NOMO-1 treated with DMSO at 0.1 percent for 48 hours (cell line): Measurements from ENCODE around the gene CADM4.
"Not testable (repeated sequence)": the region's sequence is repeated elsewhere in the genome, so short reads cannot be mapped to it uniquely, and the experiment has no call there.

Experiments used
- DNase-seq: peaks from one replicate; lab custom pipeline; 2025; ENCODE audit not compliant: unreplicated experiment; lab: John Stamatoyannopoulos, UW

Gene CADM4, protein sequence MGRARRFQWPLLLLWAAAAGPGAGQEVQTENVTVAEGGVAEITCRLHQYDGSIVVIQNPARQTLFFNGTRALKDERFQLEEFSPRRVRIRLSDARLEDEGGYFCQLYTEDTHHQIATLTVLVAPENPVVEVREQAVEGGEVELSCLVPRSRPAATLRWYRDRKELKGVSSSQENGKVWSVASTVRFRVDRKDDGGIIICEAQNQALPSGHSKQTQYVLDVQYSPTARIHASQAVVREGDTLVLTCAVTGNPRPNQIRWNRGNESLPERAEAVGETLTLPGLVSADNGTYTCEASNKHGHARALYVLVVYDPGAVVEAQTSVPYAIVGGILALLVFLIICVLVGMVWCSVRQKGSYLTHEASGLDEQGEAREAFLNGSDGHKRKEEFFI

DNA sequence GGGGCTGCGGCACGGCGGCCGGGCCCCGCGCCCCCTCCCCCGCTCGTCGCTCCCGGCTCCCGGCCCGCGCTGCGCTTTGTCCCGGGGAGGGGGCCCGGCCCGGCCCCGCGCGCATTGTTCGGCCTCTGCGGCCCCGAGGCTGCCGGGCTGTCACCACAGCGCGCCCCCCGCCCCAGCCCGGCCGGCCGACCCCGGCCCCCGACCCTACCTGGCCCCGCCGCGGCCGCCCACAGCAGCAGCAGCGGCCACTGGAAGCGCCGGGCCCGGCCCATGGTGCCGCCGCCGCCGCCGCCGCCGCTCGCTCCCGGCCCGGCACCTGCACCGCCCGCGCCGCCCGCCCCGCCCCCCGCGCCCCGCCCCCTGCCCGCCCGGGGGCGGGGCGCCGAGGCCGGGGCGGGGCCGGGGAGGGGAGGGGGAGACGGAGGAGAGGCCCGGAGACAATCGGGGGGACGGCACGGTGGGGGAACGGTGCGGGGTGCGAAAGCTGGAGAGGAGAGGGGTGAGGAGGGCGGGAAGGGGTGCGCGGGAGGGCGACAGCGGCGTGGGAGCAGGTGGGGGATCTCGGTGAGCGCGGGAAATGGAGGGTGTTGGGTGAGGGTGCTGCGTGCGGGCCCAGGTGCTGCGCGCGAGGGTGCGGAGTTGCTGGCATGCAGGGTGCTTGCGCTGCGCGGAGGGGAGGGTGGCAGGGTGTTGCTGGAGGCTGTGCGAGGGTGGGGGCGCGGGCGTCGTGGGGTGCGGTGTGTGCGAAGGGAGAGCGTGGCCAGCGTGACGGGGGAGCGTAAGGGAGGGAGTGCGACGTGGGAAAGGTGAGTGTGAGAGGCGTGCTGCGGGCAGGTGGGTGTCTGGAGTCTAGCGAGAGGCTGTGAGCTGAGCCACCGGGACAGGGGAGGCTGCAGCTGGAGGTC lies at the start of gene CADM4:
CADM4 (minus strand) TSS at position 332 of the 905 bp plus-strand sequence; CDS start at position 272, 60 bp downstream.
- no peak for DNase-seq

DNA sequence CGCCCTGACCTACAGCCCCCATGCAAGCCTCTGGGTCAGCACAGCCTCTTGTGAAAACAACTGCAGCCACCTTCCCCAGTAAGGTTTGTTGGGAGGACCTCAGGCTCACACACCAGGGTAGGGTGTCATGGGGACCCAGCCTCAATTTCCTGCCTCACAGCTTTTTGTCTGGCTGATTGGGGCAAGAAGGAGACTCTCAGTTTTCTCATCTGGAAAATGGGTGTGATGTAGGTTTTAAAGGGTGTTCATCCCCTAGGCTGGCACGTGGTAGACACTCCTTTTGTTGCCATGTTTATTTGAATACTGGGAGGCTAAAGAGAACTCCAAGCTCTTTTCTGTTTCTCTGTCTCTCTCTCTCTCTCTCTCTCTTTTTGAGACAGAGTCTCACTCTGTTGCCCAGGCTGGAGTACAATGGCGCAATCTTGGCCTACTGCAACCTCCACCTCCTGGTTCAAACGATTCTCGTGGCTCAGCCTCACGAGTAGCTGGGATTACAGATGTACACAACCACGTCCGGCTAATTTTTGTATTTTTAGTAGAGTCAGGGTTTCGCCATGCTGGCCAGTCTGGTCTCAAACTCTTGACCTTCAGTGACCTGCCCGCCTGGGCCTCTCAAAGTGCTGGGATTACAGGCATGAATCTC lies 48.5 kb upstream of the CADM4 start:
- DNase-seq: peak; percentile 19

GRCh38 chr19:43687660-43687997 lies 48.0 kb upstream of the CADM4 start:
- DNase-seq: no peak

- DNase-seq: peak; percentile 51
Measured at GRCh38 chr19:43684326-43684725, 44.7 kb upstream of the CADM4 start.

DNA sequence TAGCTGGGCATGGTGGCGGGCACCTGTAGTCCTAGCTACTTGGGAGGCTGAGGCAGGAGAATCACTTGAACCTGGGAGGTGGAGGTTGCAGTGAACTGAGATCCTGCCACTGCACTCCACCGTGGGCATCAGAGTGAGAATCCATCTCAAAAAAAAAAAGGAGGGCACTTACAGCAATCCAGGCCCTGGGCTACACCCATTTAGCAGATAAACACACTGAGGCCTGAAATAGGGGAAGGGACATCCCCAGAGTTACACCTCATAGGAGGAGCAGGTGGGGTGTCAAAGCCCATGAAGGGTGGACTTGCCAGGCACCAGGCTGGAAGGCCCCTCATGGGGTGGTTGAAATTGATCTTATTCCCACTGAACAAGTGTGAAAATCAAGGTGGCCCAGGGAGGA lies 44.3 kb upstream of the CADM4 start:
- DNase-seq: no peak

- DNase-seq: peak; percentile 65
Measured at GRCh38 chr19:43682824-43683661, 43.4 kb upstream of the CADM4 start.

DNA sequence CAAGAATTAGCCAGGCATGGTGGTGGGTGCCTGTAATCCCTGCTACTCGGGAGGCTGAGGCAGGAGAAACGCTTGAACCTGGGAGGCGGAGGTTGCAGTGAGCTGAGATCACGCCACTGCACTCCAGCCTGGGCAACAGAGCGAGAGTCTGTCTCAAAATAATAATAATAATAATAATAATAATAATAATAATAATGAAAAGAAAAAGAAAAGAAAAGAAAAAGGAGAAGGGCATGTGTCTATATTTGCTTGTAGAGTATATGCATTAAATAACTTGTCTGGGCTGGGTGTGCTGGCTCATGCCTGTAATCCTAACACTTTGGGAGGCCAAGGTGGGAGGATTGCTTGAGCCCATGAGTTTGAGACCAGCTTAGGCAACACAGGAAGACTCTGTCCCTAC lies 42.6 kb upstream of the CADM4 start:
- not testable (repeated sequence) for DNase-seq

GRCh38 chr19:43681821-43682220 lies 42.2 kb upstream of the CADM4 start:
- peak; percentile 57 for DNase-seq

GRCh38 chr19:43678512-43679261 lies 39.0 kb upstream of the CADM4 start:
- peak; percentile 92 for DNase-seq

DNA sequence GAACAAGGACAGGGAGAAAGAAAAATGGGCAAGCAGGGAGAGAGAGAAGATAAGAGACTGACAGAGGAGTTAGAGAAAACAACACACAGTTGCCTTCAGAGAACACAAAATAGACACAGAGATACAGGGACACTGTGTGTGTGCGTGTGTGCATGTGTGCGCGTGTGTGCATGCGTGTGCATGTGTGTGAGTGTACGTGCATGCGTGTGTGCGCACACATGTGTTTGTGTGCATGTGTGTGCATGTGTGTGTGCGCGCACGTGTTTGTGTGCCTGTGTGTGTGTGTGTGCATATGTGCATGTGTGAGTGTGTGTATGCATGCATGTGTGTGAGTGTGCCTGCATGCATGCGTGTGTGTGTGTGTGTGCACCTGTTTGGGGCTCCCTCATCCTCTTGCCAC lies 36.3 kb upstream of the CADM4 start:
- DNase-seq: no peak

GRCh38 chr19:43675269-43675879 lies 35.7 kb upstream of the CADM4 start:
- peak; percentile 29 for DNase-seq

GRCh38 chr19:43674596-43674995 lies 34.9 kb upstream of the CADM4 start:
- DNase-seq: peak; percentile 72

- DNase-seq: no peak
Measured at GRCh38 chr19:43674183-43674582, 34.5 kb upstream of the CADM4 start.

DNA sequence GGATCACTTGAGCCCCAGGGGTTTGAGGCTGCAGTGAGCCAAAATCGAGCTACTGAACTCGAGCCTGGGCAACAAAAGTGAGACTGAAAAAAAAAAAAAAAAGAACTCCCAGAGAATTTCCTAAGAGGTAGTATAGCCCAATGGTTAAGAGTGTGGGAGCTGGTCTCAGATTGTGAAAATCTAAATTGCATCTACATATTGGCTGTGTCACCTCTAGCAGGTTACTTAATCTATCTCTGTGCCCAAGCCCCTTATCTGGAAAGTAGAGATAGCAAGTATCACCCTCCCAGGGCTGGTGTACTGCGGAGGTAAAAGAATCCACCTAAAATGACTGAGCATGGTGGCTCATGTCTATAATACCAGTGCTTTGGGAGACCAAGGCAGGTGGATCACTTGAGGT lies 34.0 kb upstream of the CADM4 start:
- no peak for DNase-seq

DNA sequence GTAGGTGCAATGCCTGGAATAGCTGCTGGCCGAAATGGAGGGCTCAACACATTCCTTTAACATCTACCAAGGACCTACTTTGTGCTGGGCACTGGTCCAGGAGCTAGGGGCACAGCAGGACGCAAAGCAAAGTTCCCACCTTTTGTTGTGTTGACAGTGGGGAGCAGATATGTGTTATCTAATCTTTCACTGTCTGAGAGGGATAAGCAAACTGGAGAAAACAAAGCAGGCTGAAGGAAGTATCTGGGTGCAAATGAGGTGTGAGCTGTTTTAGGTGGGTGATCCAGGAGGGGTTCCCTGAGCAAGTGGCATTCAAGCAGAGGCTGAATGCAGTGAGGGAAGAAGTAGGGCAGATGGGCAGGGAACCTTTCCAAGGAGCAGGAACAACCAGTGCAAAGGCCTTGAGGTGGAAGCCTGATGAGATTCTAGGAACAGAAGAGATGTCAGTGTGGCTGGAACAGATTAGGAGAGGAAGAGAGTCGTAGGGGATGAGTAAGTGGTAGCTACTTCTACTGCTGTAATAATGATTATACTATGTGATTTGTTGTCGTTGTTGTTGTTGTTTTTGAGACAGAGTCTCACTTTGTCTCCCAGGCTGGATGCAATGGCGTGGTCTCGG lies 32.5 kb upstream of the CADM4 start:
- DNase-seq: no peak

GRCh38 chr19:43668406-43669109 lies 28.9 kb upstream of the CADM4 start:
- DNase-seq: peak; percentile 100

- DNase-seq: no peak
Measured at GRCh38 chr19:43667876-43668405, 28.3 kb upstream of the CADM4 start.
